ENCODE data around the gene MFAP4.

Gene MFAP4

GRCh38 chr17:19379361-19380065 is 7.5 kb downstream of the MFAP4 start:
- no peak for TF ChIP-seq CTCF (IDR thresholded peaks at IDR 0.05; ENCODE audit: low read depth, low read length)
- peak overlapping the region; percentile 85 for H3K4me3 ChIP-seq (ENCODE audit: low read depth, low read length)

- no peak for TF ChIP-seq CTCF (IDR thresholded peaks at IDR 0.05; ENCODE audit: low read depth, low read length)
- peak within 1 kb of the TSS; percentile 85 for H3K4me3 ChIP-seq (ENCODE audit: low read depth, low read length)
Measured at GRCh38 chr17:19378416-19379360, 8.3 kb downstream of the MFAP4 start, which contains the start of gene MAPK7. Gene MAPK7 (plus strand): TSS chr17:19378498. CDS start chr17:19378901, 403 bp downstream.

- H3K4me3 ChIP-seq (ENCODE audit: low read depth, low read length): peak overlapping the region; percentile 85
- no peak for TF ChIP-seq CTCF (IDR thresholded peaks at IDR 0.05; ENCODE audit: low read depth, low read length)
Measured at GRCh38 chr17:19377602-19378415, 9.2 kb downstream of the MFAP4 start.

- TF ChIP-seq CTCF (IDR thresholded peaks at IDR 0.05; ENCODE audit: low read depth, low read length): no peak
- H3K4me3 ChIP-seq (ENCODE audit: low read depth, low read length): peak overlapping the region; percentile 85
Measured at GRCh38 chr17:19376811-19377210, 10.2 kb downstream of the MFAP4 start.

- no peak for TF ChIP-seq CTCF (IDR thresholded peaks at IDR 0.05; ENCODE audit: low read depth, low read length)
- H3K4me3 ChIP-seq (ENCODE audit: low read depth, low read length): no peak overlapping the region
Measured at GRCh38 chr17:19375732-19376131, 11.3 kb downstream of the MFAP4 start.

GRCh38 chr17:19374136-19374535 is 12.9 kb downstream of the MFAP4 start:
- no peak overlapping the region for H3K4me3 ChIP-seq (ENCODE audit: low read depth, low read length)
- TF ChIP-seq CTCF (IDR thresholded peaks at IDR 0.05; ENCODE audit: low read depth, low read length): no peak
